Natural killer cell (primary cell): ENCODE data around the gene GPR37. TPM values are rescaled to one million over a fixed set of nuclear protein-coding genes. Genes with fewer than 3 reads are reported as not detected.

Experiments
- ATAC-seq, 3 donors: fragments of 150-1000 bp in 2 of 3; fragments of 200-7000 bp in 1 of 3; cut with Tn5 transposase; 1 replicate in 1 of 3; 2 replicates in 2 of 3; pipeline ENCODE4 v1.10.0; 2021; ENCODE audit warnings: mild to moderate bottlenecking in 2 of 3, moderate library complexity in 2 of 3
- DNase-seq, 2 donors: peaks; one replicate each; pipeline versions ENCODE4 v3.0.0 to v3.0.0-alpha.2; 2013 to 2021; ENCODE audit warnings: mixed read lengths in 1 of 2
- H3K27ac ChIP-seq: one replicate; pipeline ENCODE4 v1.5.1; 2013; ENCODE audit warnings: mild to moderate bottlenecking, low read length
- H3K27me3 ChIP-seq: one replicate; pipeline ENCODE4 v1.6.1; 2013; ENCODE audit warnings: low read length; ENCODE audit not compliant: control insufficient read depth, insufficient read depth
- H3K36me3 ChIP-seq: one replicate; pipeline ENCODE4 v1.6.1; 2013; ENCODE audit warnings: low read length; ENCODE audit not compliant: control insufficient read depth, insufficient read depth
- H3K4me1 ChIP-seq: one replicate; pipeline ENCODE4 v1.6.1; 2013; ENCODE audit warnings: low read length; ENCODE audit not compliant: control insufficient read depth, insufficient read depth
- H3K4me3 ChIP-seq: one replicate; pipeline ENCODE4 v1.5.1; 2013; ENCODE audit warnings: low read length
- H3K9me3 ChIP-seq: one replicate; pipeline ENCODE4 v1.6.1; 2013; ENCODE audit warnings: low read length; ENCODE audit not compliant: control insufficient read depth, insufficient read depth
- H3K27ac Mint-ChIP-seq, 2 donors: one replicate each; pipeline ENCODE4 v1.8.0; 2022; ENCODE audit warnings: mild to moderate bottlenecking in 2 of 2, mixed read lengths in 2 of 2, moderate library complexity in 1 of 2
- H3K27me3 Mint-ChIP-seq, 2 donors: one replicate each; pipeline ENCODE4 v1.8.0; 2022; ENCODE audit warnings: low read depth in 2 of 2, mixed read lengths in 2 of 2
- H3K36me3 Mint-ChIP-seq: one replicate; pipeline ENCODE4 v1.8.0; 2022; ENCODE audit warnings: mixed read lengths
- H3K4me1 Mint-ChIP-seq, 2 donors: one replicate each; pipeline ENCODE4 v1.8.0; 2022; ENCODE audit warnings: mixed read lengths in 2 of 2
- H3K4me3 Mint-ChIP-seq: one replicate; pipeline ENCODE4 v1.8.0; 2022; ENCODE audit warnings: mild to moderate bottlenecking, moderate library complexity, mixed read lengths
- H3K9me3 Mint-ChIP-seq, 2 donors: one replicate each; pipeline ENCODE4 v1.8.0; 2022; ENCODE audit warnings: mixed read lengths in 2 of 2
- WGBS: methylation state at CpG from one replicate; pipeline ENCODE4 v1.1.7; 2013; ENCODE audit warnings: missing lambda C conversion rate; ENCODE audit not compliant: insufficient coverage; 5-methylcytosine and 5-hydroxymethylcytosine counted together
- intact Hi-C: fragments of 100-400 bp; cut with micrococcal nuclease; formaldehyde crosslinking; loops from one replicate; pipeline ENCODE4 v1.14.2; 2022
- total RNA-seq, 4 donors: library from RNA; stranded (reverse); fragments of 120-200 nt in 1 of 4; gene quantifications; one replicate each; pipeline versions ENCODE4 v1.2.3 to v1.2.4, GENCODE V29; 2013 to 2022
- TF ChIP-seq, protein P1 (sequence below): fragments of 200-600 bp; IDR thresholded peaks from one replicate; pipeline ENCODE4 v1.8.0; 2022; ENCODE audit warnings: antibody characterized with exemption

The GPR37 gene
- total RNA-seq, 3 donors from 2014 or later (not counting 1 experiment from before 2014, with no cell fraction given): not detected

GRCh38 chr7:124761164-124761715 is 4.4 kb downstream of the GPR37 start:
- WGBS: 69% methylated on average over 2 of the region's 2 CpGs
- TF ChIP-seq, protein P1, sequence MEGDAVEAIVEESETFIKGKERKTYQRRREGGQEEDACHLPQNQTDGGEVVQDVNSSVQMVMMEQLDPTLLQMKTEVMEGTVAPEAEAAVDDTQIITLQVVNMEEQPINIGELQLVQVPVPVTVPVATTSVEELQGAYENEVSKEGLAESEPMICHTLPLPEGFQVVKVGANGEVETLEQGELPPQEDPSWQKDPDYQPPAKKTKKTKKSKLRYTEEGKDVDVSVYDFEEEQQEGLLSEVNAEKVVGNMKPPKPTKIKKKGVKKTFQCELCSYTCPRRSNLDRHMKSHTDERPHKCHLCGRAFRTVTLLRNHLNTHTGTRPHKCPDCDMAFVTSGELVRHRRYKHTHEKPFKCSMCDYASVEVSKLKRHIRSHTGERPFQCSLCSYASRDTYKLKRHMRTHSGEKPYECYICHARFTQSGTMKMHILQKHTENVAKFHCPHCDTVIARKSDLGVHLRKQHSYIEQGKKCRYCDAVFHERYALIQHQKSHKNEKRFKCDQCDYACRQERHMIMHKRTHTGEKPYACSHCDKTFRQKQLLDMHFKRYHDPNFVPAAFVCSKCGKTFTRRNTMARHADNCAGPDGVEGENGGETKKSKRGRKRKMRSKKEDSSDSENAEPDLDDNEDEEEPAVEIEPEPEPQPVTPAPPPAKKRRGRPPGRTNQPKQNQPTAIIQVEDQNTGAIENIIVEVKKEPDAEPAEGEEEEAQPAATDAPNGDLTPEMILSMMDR: no peak
- Histone ChIP-seq H3K9me3 (no peaks in the 10 kb centered on the region), H3K4me3 (no peak overlapping the region), H3K36me3 (no peaks in the 10 kb centered on the region), H3K27me3 (peaks cover 24% of the 10 kb centered on the region), H3K4me1 (peaks cover 18% of the 10 kb centered on the region), H3K27ac (no peak overlapping the region)
- ATAC-seq: no peak
- Mint-ChIP-seq H3K9me3 (peaks cover 0 to 2% of the 10 kb centered on the region in 2 donors), H3K4me3 (no peak overlapping the region), H3K27me3 (peaks cover 17 to 18% of the 10 kb centered on the region in 2 donors), H3K36me3 (peaks cover 13% of the 10 kb centered on the region), H3K4me1 (peaks cover 17 to 22% of the 10 kb centered on the region in 2 donors), H3K27ac (no peak overlapping the region)
- no peak for DNase-seq
- intact Hi-C loops: no loop called here

- H3K4me1 Mint-ChIP-seq: peaks cover under 1% of the 10 kb centered on the region in 2 donors
- ATAC-seq (no peak), DNase-seq (no peak)
- H3K27ac Mint-ChIP-seq: no peak overlapping the region
- no peaks in the 10 kb centered on the region for H3K9me3 ChIP-seq
- WGBS: 73% methylated on average over 2 of the region's 2 CpGs
- peaks cover 6% of the 10 kb centered on the region for H3K36me3 Mint-ChIP-seq
- H3K4me3 ChIP-seq: no peak overlapping the region
- H3K27me3 ChIP-seq: peaks cover 2% of the 10 kb centered on the region
- TF ChIP-seq, protein P1: no peak
- H3K36me3 ChIP-seq: no peaks in the 10 kb centered on the region
- intact Hi-C loops: no loop called here
- H3K27me3 Mint-ChIP-seq: peaks cover 4 to 10% of the 10 kb centered on the region in 2 donors
- H3K4me1 ChIP-seq: no peaks in the 10 kb centered on the region
- H3K9me3 Mint-ChIP-seq: peaks cover 0 to 4% of the 10 kb centered on the region in 2 donors
- H3K27ac ChIP-seq: no peak overlapping the region
- no peak overlapping the region for H3K4me3 Mint-ChIP-seq
These were observed 7.3 kb downstream of the GPR37 start for GRCh38 chr7:124758327-124758726.

DNA sequence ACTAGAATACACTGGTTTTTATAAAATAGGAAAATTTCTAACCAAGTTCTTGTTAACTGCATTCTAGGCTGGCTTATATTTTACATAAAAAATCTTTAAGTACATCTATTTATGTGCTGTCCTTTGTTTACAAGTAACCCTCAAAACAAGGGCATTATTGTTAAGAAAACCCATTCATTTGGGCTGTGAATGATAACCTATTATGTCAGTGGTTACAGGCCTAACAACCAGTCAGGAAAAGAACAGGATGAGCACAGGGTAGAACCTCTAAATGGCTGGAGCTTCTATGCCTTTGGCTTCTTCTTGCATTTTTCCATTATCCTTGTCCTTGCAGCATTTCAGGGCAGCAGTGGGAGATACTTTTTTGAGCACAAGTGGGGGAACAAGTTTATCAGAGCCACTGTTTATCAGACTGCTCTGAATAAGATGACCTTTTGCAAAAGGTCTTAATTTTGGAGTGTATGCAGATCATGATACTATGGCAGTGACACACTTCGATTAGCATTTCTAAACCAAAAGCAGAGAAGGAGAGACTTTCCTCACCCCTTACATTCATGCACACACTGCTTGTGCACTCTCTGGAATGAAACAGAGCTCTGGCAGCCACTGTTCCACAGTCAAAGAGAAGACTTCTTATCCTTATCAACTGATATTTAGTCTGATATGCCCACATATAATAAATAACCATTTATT is 10.9 kb downstream of the GPR37 start:
- TF ChIP-seq, protein P1: no peak
- no peaks in the 10 kb centered on the region for H3K4me1 ChIP-seq
- DNase-seq (no peak), ATAC-seq (no peak)
- no peaks in the 10 kb centered on the region for H3K36me3 ChIP-seq
- no peaks in the 10 kb centered on the region for H3K27me3 ChIP-seq
- Mint-ChIP-seq H3K4me3 (no peak overlapping the region), H3K27ac (no peak overlapping the region), H3K4me1 (no peaks in the 10 kb centered on the region), H3K27me3 (no peaks in the 10 kb centered on the region), H3K36me3 (no peaks in the 10 kb centered on the region), H3K9me3 (peaks cover 0 to 4% of the 10 kb centered on the region in 2 donors)
- H3K9me3 ChIP-seq: no peaks in the 10 kb centered on the region
- H3K27ac ChIP-seq: no peak overlapping the region
- intact Hi-C loops: no loop called here
- WGBS: 50% methylated on average over 1 of the region's 1 CpG
- no peak overlapping the region for H3K4me3 ChIP-seq
